GM18502 (cell line): ENCODE measurements around the gene SPEN.
"Not testable (repeated sequence)": the region's sequence is repeated elsewhere in the genome, so short reads cannot be mapped to it uniquely, and the experiment has no call there.

ENCODE experiments used
- ATAC-seq: cut with Tn5 transposase; IDR thresholded peaks from one replicate; pipeline ENCODE4 v1.9.1; 2021; ENCODE audit warnings: mild to moderate bottlenecking; ENCODE audit not compliant: unreplicated experiment, poor library complexity

SPEN gene

GRCh38 chr1:15847100-15847892 lies at the start of gene SPEN:
Gene SPEN, plus strand, starts transcription at chr1:15847707. Its CDS starts 361 bp downstream, at chr1:15848068.
- peak; percentile 64 for ATAC-seq

GRCh38 chr1:15799004-15799867 lies 48.3 kb upstream of the SPEN start:
- ATAC-seq: no peak

- ATAC-seq: no peak
These were observed 47.3 kb upstream of the SPEN start for GRCh38 chr1:15799928-15800835.

GRCh38 chr1:15802234-15802965 lies 45.1 kb upstream of the SPEN start:
- ATAC-seq: no peak

- ATAC-seq: no peak
These were observed 44.1 kb upstream of the SPEN start for GRCh38 chr1:15803380-15803779.

- no peak for ATAC-seq
These were observed 43.4 kb upstream of the SPEN start for GRCh38 chr1:15804060-15804459.

- ATAC-seq: no peak
These were observed 40.4 kb upstream of the SPEN start for GRCh38 chr1:15807121-15807520.

- ATAC-seq: not testable (repeated sequence)
These were observed 40.0 kb upstream of the SPEN start, which contains the start of gene UQCRHL for GRCh38 chr1:15807549-15807948. Gene UQCRHL, minus strand, starts transcription at chr1:15807649. Its CDS starts 0 bp downstream, at chr1:15807649.

- ATAC-seq: no peak
These were observed 38.6 kb upstream of the SPEN start for GRCh38 chr1:15808955-15809354.

GRCh38 chr1:15810073-15810472 lies 37.4 kb upstream of the SPEN start:
- ATAC-seq: no peak

GRCh38 chr1:15816674-15817073 lies 30.8 kb upstream of the SPEN start:
- no peak for ATAC-seq

- no peak for ATAC-seq
These were observed 27.0 kb upstream of the SPEN start for GRCh38 chr1:15820478-15820877.

GRCh38 chr1:15825800-15826199 lies 21.7 kb upstream of the SPEN start:
- ATAC-seq: no peak

- ATAC-seq: no peak
These were observed 20.5 kb upstream of the SPEN start for GRCh38 chr1:15826810-15827507.

GRCh38 chr1:15827567-15827966 lies 19.9 kb upstream of the SPEN start:
- not testable (repeated sequence) for ATAC-seq

GRCh38 chr1:15828931-15829330 lies 18.6 kb upstream of the SPEN start:
- not testable (repeated sequence) for ATAC-seq

- no peak for ATAC-seq
These were observed 17.2 kb upstream of the SPEN start for GRCh38 chr1:15830258-15830657.

GRCh38 chr1:15833069-15833679 lies 14.3 kb upstream of the SPEN start:
- ATAC-seq: no peak
